Keratinocyte (primary cell): ENCODE data around the gene FAM3A. TPM values are rescaled to one million over a fixed set of nuclear protein-coding genes. Genes with fewer than 3 reads are reported as not detected.

Experiments used
- DNase-seq: peaks from one replicate; pipeline ENCODE4 v3.0.0-alpha.2; 2011; ENCODE audit warnings: low read depth, missing footprints, low spot score
- FAIRE-seq: peaks from 2 replicates; lab custom pipeline; 2011; peaks lifted over from hg19 to GRCh38; lab: Jason Lieb, UNC
- H2AFZ ChIP-seq: 2 replicates; pipeline ENCODE4 v1.6.0; 2012; ENCODE audit warnings: low read length, control low read depth, inconsistent platforms; ENCODE audit not compliant: control insufficient read depth
- H3K27ac ChIP-seq: 2 replicates; pipeline ENCODE4 v1.5.1; 2011; ENCODE audit warnings: low read length; ENCODE audit not compliant: control insufficient read depth, insufficient read depth
- H3K27me3 ChIP-seq: 3 replicates; pipeline ENCODE4 v1.6.0; 2011; ENCODE audit warnings: low read length; ENCODE audit not compliant: control insufficient read depth, insufficient read depth; ENCODE audit errors: extremely low read depth
- H3K36me3 ChIP-seq, 2 experiments: 2 replicates in 1 of 2; 3 replicates in 1 of 2; pipeline ENCODE4 v1.5.1; 2011; ENCODE audit warnings: low read length in 2 of 2, mild to moderate bottlenecking in 1 of 2; ENCODE audit not compliant: control insufficient read depth in 2 of 2, insufficient read depth in 2 of 2; ENCODE audit errors: extremely low read depth in 1 of 2
- H3K4me1 ChIP-seq: 3 replicates; pipeline ENCODE4 v1.5.1; 2011; ENCODE audit warnings: low read length; ENCODE audit not compliant: control insufficient read depth, insufficient read depth; ENCODE audit errors: extremely low read depth
- H3K4me2 ChIP-seq: 3 replicates; pipeline ENCODE4 v1.6.0; 2011; ENCODE audit warnings: low read depth, low read length; ENCODE audit not compliant: control insufficient read depth, insufficient read depth; ENCODE audit errors: extremely low read depth
- H3K4me3 ChIP-seq, 3 experiments: fragments of 200-600 bp in 1 of 3; sonication (generic) in 1 of 3; 2 replicates in 2 of 3; 3 replicates in 1 of 3; pipeline ENCODE4 v1.5.1; 2011 to 2016; ENCODE audit warnings: low read length in 3 of 3, mild to moderate bottlenecking in 3 of 3, control low read depth in 2 of 3, inconsistent platforms in 1 of 3, low read depth in 1 of 3, mixed read lengths in 1 of 3, mixed run types in 1 of 3, moderate library complexity in 1 of 3; ENCODE audit not compliant: control insufficient read depth in 2 of 3, insufficient read depth in 2 of 3; ENCODE audit errors: extremely low read depth in 1 of 3
- H3K79me2 ChIP-seq: 2 replicates; pipeline ENCODE4 v1.6.0; 2012; ENCODE audit warnings: low read length; ENCODE audit not compliant: control insufficient read depth, insufficient read depth
- H3K9ac ChIP-seq: 3 replicates; pipeline ENCODE4 v1.6.0; 2011; ENCODE audit warnings: low read length; ENCODE audit not compliant: control insufficient read depth, insufficient read depth; ENCODE audit errors: extremely low read depth
- H3K9me1 ChIP-seq: 3 replicates; pipeline ENCODE4 v1.6.0; 2011; ENCODE audit warnings: low read length; ENCODE audit not compliant: control insufficient read depth, insufficient read depth; ENCODE audit errors: extremely low read depth
- H3K9me3 ChIP-seq: 2 replicates; pipeline ENCODE4 v1.5.1; 2012; ENCODE audit warnings: low read depth, low read length; ENCODE audit not compliant: control insufficient read depth
- H4K20me1 ChIP-seq: 3 replicates; pipeline ENCODE4 v1.6.0; 2011; ENCODE audit warnings: low read length; ENCODE audit not compliant: control insufficient read depth, insufficient read depth; ENCODE audit errors: extremely low read depth
- EZH2 ChIP-seq: IDR thresholded peaks from one replicate; pipeline ENCODE4 v1.6.1; 2012; ENCODE audit warnings: inconsistent platforms, mild to moderate bottlenecking, low read length, moderate library complexity
- dilution Hi-C: fragments of 300-500 bp; cut with MboI; formaldehyde crosslinking; loops from one replicate; pipeline ENCODE4 v1.7.0; 2020; ENCODE audit warnings: low sequenced_read_pairs; ENCODE audit not compliant: extremely low pct_ligation_motif_present
- polyA plus RNA-seq, 5 experiments: library from polyadenylated mRNA; depleted of rRNA in 3 of 5; stranded (reverse) in 3 of 5; stranded (forward) in 1 of 5; unstranded in 1 of 5; fragments of >200 nt; gene quantifications; 1 replicate in 1 of 5; 2 replicates in 3 of 5; 3 replicates in 1 of 5; pipeline versions ENCODE4 v1.2.1 to v1.2.3, GENCODE V29; 2011 to 2012; ENCODE audit warnings: missing spikeins in 2 of 5, low read depth in 1 of 5, low replicate concordance in 1 of 5
- TF ChIP-seq, protein P1 (sequence below), 3 experiments: IDR thresholded peaks in 1 of 3; conservative IDR thresholded peaks in 1 of 3; optimal IDR thresholded peaks in 1 of 3; 2 replicates in 2 of 3; 3 replicates in 1 of 3; pipeline versions ENCODE3 to v1.5.1; 2011; ENCODE audit warnings: low read length in 3 of 3, mild to moderate bottlenecking in 3 of 3, moderate library complexity in 2 of 3, control low read depth in 1 of 3, inconsistent platforms in 1 of 3; ENCODE audit not compliant: insufficient read depth in 2 of 3; ENCODE audit errors: extremely low read depth in 1 of 3

FAM3A gene
- polyA plus RNA-seq, 1 donor (not counting 4 experiments of a cell fraction or from before 2014, with no cell fraction given) = 15.8 TPM

- Histone ChIP-seq H2AFZ (no peak overlapping the region), H3K27ac (no peak overlapping the region), H3K4me1 (no peaks in the 10 kb centered on the region), H3K9me3 (peaks cover 2% of the 10 kb centered on the region), H4K20me1 (no peaks in the 10 kb centered on the region), H3K9me1 (no peaks in the 10 kb centered on the region), H3K9ac (no peak overlapping the region), H3K4me2 (no peak overlapping the region), H3K36me3 (peaks cover 0 to 5% of the 10 kb centered on the region in 2 experiments), H3K27me3 (no peaks in the 10 kb centered on the region), H3K4me3 (no peak overlapping the region), H3K79me2 (no peaks in the 10 kb centered on the region)
- dilution Hi-C loops = no loop called here
- FAIRE-seq = no peak
- DNase-seq = no peak
- no peak for TF ChIP-seq EZH2
- TF ChIP-seq, protein P1, sequence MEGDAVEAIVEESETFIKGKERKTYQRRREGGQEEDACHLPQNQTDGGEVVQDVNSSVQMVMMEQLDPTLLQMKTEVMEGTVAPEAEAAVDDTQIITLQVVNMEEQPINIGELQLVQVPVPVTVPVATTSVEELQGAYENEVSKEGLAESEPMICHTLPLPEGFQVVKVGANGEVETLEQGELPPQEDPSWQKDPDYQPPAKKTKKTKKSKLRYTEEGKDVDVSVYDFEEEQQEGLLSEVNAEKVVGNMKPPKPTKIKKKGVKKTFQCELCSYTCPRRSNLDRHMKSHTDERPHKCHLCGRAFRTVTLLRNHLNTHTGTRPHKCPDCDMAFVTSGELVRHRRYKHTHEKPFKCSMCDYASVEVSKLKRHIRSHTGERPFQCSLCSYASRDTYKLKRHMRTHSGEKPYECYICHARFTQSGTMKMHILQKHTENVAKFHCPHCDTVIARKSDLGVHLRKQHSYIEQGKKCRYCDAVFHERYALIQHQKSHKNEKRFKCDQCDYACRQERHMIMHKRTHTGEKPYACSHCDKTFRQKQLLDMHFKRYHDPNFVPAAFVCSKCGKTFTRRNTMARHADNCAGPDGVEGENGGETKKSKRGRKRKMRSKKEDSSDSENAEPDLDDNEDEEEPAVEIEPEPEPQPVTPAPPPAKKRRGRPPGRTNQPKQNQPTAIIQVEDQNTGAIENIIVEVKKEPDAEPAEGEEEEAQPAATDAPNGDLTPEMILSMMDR (optimal IDR thresholded peaks at IDR 0.05 in 1 of 3, IDR thresholded peaks at IDR 0.05 in 1 of 3, conservative IDR thresholded peaks at IDR 0.05 in 1 of 3; ENCODE audit: extremely low read depth in 1 of 3, insufficient read depth in 2 of 3, low read length in 3 of 3) = no peak
Observed at GRCh38 chrX:154469880-154470279, 46.2 kb downstream of the FAM3A start.

- no peak for DNase-seq
- no peak overlapping the region for H3K4me2 ChIP-seq
- no peaks in the 10 kb centered on the region for H3K9me1 ChIP-seq
- no peaks in the 10 kb centered on the region for H3K27me3 ChIP-seq
- no peak for FAIRE-seq
- no peak overlapping the region for H3K9ac ChIP-seq
- dilution Hi-C loops = no loop called here
- H3K36me3 ChIP-seq = peaks cover 0 to 5% of the 10 kb centered on the region in 2 experiments
- no peak overlapping the region for H3K4me3 ChIP-seq
- no peaks in the 10 kb centered on the region for H3K79me2 ChIP-seq
- H2AFZ ChIP-seq = no peak overlapping the region
- TF ChIP-seq EZH2 = no peak
- TF ChIP-seq, protein P1 (optimal IDR thresholded peaks at IDR 0.05 in 1 of 3, IDR thresholded peaks at IDR 0.05 in 1 of 3, conservative IDR thresholded peaks at IDR 0.05 in 1 of 3; ENCODE audit: extremely low read depth in 1 of 3, insufficient read depth in 2 of 3, low read length in 3 of 3) = no peak
- H3K9me3 ChIP-seq = peaks cover 2% of the 10 kb centered on the region
- H3K27ac ChIP-seq = no peak overlapping the region
- H4K20me1 ChIP-seq = no peaks in the 10 kb centered on the region
- H3K4me1 ChIP-seq = no peaks in the 10 kb centered on the region
Observed at GRCh38 chrX:154469114-154469513, 46.9 kb downstream of the FAM3A start.
